ENCODE measurements around the gene FKBP1C. TPM values are rescaled to one million over a fixed set of nuclear protein-coding genes. Genes with fewer than 3 reads are reported as not detected.

Gene FKBP1C
- total RNA-seq, 3 donors from 2014 or later (not counting 1 experiment from before 2014, with no cell fraction given): 0.75 to 1.2 TPM; not detected in 1

DNA sequence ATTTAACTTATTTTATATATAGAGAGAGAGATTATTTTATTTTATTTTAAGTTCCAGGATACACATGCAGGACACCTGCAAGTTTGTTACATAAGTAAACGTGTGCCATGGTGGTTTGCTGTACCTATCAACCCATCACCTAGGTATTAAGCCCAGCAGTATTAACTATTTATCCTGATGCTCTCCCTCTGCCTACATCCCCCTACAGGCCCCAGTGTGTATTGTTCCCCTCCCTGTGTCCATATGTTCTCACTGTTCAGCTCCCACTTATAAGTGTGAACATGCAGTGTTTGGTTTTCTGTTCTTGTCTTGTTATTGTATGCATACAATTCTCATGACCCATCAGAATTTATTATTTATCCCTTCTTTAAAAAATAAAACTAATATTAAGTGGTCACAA, 34.6 kb downstream of the FKBP1C start:
- H3K36me3 Mint-ChIP-seq: no peaks in the 10 kb centered on the region
- Histone ChIP-seq H3K4me3 (ENCODE audit: low read length) (no peak overlapping the region), H3K36me3 (ENCODE audit: control insufficient read depth, insufficient read depth, low read length) (no peaks in the 10 kb centered on the region), H3K27ac (ENCODE audit: low read length) (no peak overlapping the region), H3K9me3 (ENCODE audit: control insufficient read depth, insufficient read depth, low read length) (no peaks in the 10 kb centered on the region), H3K4me1 (ENCODE audit: control insufficient read depth, insufficient read depth, low read length) (no peaks in the 10 kb centered on the region), H3K27me3 (ENCODE audit: control insufficient read depth, insufficient read depth, low read length) (no peaks in the 10 kb centered on the region)
- 89% methylated on average over 1 of the region's 1 CpG for WGBS (ENCODE audit: insufficient coverage)
- H3K27me3 Mint-ChIP-seq (ENCODE audit: low read depth in 2 of 2): no peaks in the 10 kb centered on the region
- H3K4me1 Mint-ChIP-seq: no peaks in the 10 kb centered on the region
- H3K9me3 Mint-ChIP-seq: peaks cover 0 to 4% of the 10 kb centered on the region in 2 donors
- no peak overlapping the region for H3K27ac Mint-ChIP-seq
- H3K4me3 Mint-ChIP-seq: no peak overlapping the region
- TF ChIP-seq, protein P1, sequence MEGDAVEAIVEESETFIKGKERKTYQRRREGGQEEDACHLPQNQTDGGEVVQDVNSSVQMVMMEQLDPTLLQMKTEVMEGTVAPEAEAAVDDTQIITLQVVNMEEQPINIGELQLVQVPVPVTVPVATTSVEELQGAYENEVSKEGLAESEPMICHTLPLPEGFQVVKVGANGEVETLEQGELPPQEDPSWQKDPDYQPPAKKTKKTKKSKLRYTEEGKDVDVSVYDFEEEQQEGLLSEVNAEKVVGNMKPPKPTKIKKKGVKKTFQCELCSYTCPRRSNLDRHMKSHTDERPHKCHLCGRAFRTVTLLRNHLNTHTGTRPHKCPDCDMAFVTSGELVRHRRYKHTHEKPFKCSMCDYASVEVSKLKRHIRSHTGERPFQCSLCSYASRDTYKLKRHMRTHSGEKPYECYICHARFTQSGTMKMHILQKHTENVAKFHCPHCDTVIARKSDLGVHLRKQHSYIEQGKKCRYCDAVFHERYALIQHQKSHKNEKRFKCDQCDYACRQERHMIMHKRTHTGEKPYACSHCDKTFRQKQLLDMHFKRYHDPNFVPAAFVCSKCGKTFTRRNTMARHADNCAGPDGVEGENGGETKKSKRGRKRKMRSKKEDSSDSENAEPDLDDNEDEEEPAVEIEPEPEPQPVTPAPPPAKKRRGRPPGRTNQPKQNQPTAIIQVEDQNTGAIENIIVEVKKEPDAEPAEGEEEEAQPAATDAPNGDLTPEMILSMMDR (IDR thresholded peaks at IDR 0.05): no peak
- no peak for DNase-seq
- no peak for ATAC-seq
- intact Hi-C loops (cut with micrococcal nuclease): no loop called here

DNA sequence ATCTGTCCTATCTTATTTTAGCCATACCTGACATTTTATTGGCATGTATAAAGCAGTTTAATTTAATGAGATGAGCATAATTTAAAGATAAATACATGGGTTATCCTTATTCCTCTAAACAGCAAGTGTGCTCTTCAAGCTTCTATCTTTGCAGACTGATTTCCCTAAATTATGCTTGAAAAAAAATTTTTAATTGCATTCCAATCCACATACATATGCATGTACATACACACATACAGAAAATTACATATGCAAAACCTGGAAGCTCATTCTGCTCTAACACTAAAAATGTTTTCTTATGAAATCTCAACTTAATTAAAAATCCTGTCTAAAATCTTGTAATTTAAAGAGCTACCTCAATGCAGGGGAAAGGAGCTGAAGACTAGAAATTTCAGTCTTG, 35.3 kb downstream of the FKBP1C start:
- H3K4me1 ChIP-seq (ENCODE audit: control insufficient read depth, insufficient read depth, low read length): no peaks in the 10 kb centered on the region
- no peak overlapping the region for H3K27ac ChIP-seq (ENCODE audit: low read length)
- no peaks in the 10 kb centered on the region for H3K36me3 Mint-ChIP-seq
- H3K4me3 ChIP-seq (ENCODE audit: low read length): no peak overlapping the region
- no peaks in the 10 kb centered on the region for H3K9me3 ChIP-seq (ENCODE audit: control insufficient read depth, insufficient read depth, low read length)
- intact Hi-C loops (cut with micrococcal nuclease): no loop called here
- H3K9me3 Mint-ChIP-seq: peaks cover 0 to 4% of the 10 kb centered on the region in 2 donors
- no peak overlapping the region for H3K27ac Mint-ChIP-seq
- TF ChIP-seq, protein P1 (IDR thresholded peaks at IDR 0.05): no peak
- no peaks in the 10 kb centered on the region for H3K36me3 ChIP-seq (ENCODE audit: control insufficient read depth, insufficient read depth, low read length)
- no peak overlapping the region for H3K4me3 Mint-ChIP-seq
- H3K4me1 Mint-ChIP-seq: no peaks in the 10 kb centered on the region
- ATAC-seq (no peak), DNase-seq (no peak)
- H3K27me3 Mint-ChIP-seq (ENCODE audit: low read depth in 2 of 2): no peaks in the 10 kb centered on the region
- H3K27me3 ChIP-seq (ENCODE audit: control insufficient read depth, insufficient read depth, low read length): no peaks in the 10 kb centered on the region

DNA sequence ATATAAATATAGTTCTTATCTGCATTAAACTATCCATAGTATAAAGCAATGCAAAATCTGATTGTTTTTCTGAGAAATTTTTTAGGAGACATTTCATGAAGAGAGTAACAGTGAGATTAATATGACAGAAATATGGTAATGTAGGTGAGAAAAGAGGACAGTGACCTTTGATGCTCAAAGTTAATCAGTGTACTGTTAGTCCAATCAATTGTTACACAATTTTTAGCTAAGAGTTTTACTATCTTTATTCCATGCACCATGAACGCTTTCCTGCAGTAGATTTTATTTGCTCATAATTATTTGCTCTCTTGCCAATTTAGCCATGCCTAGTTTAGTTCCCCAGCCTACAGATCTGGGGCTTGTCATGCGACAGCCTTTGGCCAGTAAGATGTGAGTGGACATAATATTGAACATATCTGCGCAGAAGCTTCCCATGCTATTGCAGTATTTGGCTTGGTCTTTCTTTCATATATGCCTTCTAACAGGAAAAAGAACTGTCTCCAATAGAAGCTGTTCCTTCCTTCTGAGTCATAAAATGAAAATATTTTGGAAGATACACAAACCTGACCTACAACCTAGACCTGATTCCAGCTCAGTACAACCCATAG, 38.7 kb downstream of the FKBP1C start:
- Histone ChIP-seq H3K36me3 (ENCODE audit: control insufficient read depth, insufficient read depth, low read length) (no peaks in the 10 kb centered on the region), H3K4me1 (ENCODE audit: control insufficient read depth, insufficient read depth, low read length) (no peaks in the 10 kb centered on the region), H3K4me3 (ENCODE audit: low read length) (no peak overlapping the region), H3K27me3 (ENCODE audit: control insufficient read depth, insufficient read depth, low read length) (no peaks in the 10 kb centered on the region), H3K9me3 (ENCODE audit: control insufficient read depth, insufficient read depth, low read length) (no peaks in the 10 kb centered on the region), H3K27ac (ENCODE audit: low read length) (no peak overlapping the region)
- 90% methylated on average over 2 of the region's 3 CpGs for WGBS (ENCODE audit: insufficient coverage)
- Mint-ChIP-seq H3K36me3 (no peaks in the 10 kb centered on the region), H3K4me3 (no peak overlapping the region), H3K27ac (no peak overlapping the region), H3K27me3 (ENCODE audit: low read depth in 2 of 2) (no peaks in the 10 kb centered on the region), H3K4me1 (no peaks in the 10 kb centered on the region), H3K9me3 (peaks cover 5 to 6% of the 10 kb centered on the region in 2 donors)
- DNase-seq (no peak), ATAC-seq (no peak)
- TF ChIP-seq, protein P1 (IDR thresholded peaks at IDR 0.05): no peak
- intact Hi-C loops (cut with micrococcal nuclease): no loop called here

DNA sequence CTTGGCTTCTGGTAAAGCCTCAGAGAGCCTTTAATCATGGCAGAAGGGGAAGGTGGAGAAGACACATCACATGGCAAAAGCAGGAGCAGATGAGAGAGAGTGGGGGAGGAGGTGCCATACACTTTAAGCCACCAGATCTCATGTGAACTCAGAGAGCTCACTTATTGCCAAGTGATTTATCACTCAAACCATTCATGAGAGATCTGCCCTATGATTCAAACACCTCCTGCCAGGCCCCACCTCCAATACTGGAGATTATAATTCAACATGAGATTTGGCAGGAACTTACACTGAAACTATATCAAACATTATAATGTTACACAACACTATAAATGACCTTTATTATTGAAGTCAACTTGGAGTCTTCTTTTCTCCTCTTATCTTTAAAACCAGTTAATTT, 47.9 kb downstream of the FKBP1C start:
- ATAC-seq: no peak
- H3K4me3 Mint-ChIP-seq: no peak overlapping the region
- H3K9me3 ChIP-seq (ENCODE audit: control insufficient read depth, insufficient read depth, low read length): no peaks in the 10 kb centered on the region
- no peaks in the 10 kb centered on the region for H3K27me3 ChIP-seq (ENCODE audit: control insufficient read depth, insufficient read depth, low read length)
- H3K27ac Mint-ChIP-seq: no peak overlapping the region
- no peak for DNase-seq
- no peak overlapping the region for H3K27ac ChIP-seq (ENCODE audit: low read length)
- H3K27me3 Mint-ChIP-seq (ENCODE audit: low read depth in 2 of 2): no peaks in the 10 kb centered on the region
- H3K4me3 ChIP-seq (ENCODE audit: low read length): no peak overlapping the region
- intact Hi-C loops (cut with micrococcal nuclease): no loop called here
- TF ChIP-seq, protein P1 (IDR thresholded peaks at IDR 0.05): no peak
- H3K36me3 ChIP-seq (ENCODE audit: control insufficient read depth, insufficient read depth, low read length): no peaks in the 10 kb centered on the region
- no peaks in the 10 kb centered on the region for H3K4me1 ChIP-seq (ENCODE audit: control insufficient read depth, insufficient read depth, low read length)
- H3K36me3 Mint-ChIP-seq: no peaks in the 10 kb centered on the region
- peaks cover 7 to 10% of the 10 kb centered on the region in 2 donors for H3K9me3 Mint-ChIP-seq
- no peaks in the 10 kb centered on the region for H3K4me1 Mint-ChIP-seq
